ENCODE measurements around the gene GTF3C4. TPM values are rescaled to one million over a fixed set of nuclear protein-coding genes. Genes with fewer than 3 reads are reported as not detected.

Gene GTF3C4
- total RNA-seq, 1 donor from 2014 or later = 21.3 TPM

DNA sequence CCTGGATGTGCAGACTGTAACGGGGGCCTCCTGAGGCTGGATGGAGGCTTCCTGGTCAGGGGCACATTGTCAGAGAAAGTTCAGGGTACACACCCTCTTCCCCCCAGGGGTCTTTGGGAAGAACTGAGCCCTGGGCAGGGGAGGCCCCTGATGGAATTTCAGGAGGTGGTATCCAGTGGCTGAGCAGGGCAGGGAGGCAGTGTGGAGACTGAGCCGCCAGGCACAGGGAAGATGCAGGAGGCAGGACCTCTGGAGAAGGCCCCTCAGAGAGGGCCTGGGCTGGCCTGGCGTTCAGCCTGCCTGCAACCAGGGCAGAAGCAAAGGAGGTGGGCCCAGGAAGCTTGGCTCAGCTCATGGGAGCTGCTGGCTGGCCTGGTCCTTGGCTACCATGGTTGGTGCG, 53.5 kb downstream of the GTF3C4 start:
- Histone ChIP-seq H3K4me3 (ENCODE audit: low read depth, low read length) (no peak overlapping the region), H3K27me3 (ENCODE audit: control insufficient read depth, insufficient read depth, low read length) (no peaks in the 10 kb centered on the region), H3K36me3 (ENCODE audit: control insufficient read depth, insufficient read depth, low read length) (no peaks in the 10 kb centered on the region)
- DNase-seq (ENCODE audit: low read depth) = no peak
- TF ChIP-seq, protein P1, sequence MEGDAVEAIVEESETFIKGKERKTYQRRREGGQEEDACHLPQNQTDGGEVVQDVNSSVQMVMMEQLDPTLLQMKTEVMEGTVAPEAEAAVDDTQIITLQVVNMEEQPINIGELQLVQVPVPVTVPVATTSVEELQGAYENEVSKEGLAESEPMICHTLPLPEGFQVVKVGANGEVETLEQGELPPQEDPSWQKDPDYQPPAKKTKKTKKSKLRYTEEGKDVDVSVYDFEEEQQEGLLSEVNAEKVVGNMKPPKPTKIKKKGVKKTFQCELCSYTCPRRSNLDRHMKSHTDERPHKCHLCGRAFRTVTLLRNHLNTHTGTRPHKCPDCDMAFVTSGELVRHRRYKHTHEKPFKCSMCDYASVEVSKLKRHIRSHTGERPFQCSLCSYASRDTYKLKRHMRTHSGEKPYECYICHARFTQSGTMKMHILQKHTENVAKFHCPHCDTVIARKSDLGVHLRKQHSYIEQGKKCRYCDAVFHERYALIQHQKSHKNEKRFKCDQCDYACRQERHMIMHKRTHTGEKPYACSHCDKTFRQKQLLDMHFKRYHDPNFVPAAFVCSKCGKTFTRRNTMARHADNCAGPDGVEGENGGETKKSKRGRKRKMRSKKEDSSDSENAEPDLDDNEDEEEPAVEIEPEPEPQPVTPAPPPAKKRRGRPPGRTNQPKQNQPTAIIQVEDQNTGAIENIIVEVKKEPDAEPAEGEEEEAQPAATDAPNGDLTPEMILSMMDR (IDR thresholded peaks at IDR 0.05; ENCODE audit: insufficient read depth, low read length, poor library complexity, severe bottlenecking) = no peak

DNA sequence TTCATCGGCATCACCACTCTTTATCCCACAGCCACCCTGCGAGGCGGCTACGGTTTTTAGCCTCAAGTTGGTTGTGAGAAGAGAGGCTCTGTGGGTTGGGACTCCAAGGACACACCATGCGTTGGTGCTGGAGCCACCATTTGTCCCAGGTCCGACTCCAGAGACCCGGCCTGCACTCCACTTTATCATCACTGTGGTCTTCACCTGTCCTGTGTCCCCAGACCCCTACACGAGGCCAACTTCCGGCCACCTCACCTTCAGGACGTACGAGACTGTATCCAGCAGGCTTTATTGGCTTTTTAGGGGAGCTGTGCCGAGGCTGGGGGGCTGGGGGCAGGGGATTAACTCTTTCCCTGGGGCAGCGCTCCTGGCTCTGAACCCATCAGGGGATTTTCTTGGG, 55.0 kb downstream of the GTF3C4 start:
- Histone ChIP-seq H3K36me3 (ENCODE audit: control insufficient read depth, insufficient read depth, low read length) (no peaks in the 10 kb centered on the region), H3K27me3 (ENCODE audit: control insufficient read depth, insufficient read depth, low read length) (no peaks in the 10 kb centered on the region)
- no peak for DNase-seq (ENCODE audit: low read depth)

DNA sequence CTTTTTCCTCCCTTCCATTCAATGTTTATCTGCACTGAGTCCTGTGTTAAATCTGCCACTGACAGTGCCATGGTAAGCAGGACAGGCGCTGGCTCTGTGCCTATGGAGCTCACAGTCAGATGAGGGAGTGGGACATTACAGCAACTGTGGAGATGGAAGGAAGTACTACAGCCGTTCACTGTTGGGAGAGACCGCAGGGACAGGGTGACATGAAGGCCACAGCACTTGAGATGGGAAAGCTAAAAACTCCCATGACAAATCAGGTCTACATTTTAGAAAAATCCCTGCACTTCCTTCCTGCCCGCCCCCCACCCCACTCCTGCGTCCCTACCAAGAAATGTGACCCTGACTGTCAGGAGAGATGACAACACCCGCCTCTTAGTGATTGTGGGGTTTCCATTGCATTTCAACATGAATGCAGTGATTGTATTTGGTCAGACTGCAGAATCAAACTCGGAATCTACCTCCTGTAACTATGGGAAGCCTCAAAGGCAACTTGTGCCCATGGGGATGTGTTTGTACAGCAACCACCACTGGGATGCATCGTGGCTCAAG, 56.4 kb downstream of the GTF3C4 start:
- no peak for DNase-seq (ENCODE audit: low read depth)
- no peaks in the 10 kb centered on the region for H3K27me3 ChIP-seq (ENCODE audit: control insufficient read depth, insufficient read depth, low read length)
- TF ChIP-seq, protein P1 (IDR thresholded peaks at IDR 0.05; ENCODE audit: insufficient read depth, low read length, poor library complexity, severe bottlenecking) = no peak
- no peak overlapping the region for H3K4me3 ChIP-seq (ENCODE audit: low read depth, low read length)
- no peaks in the 10 kb centered on the region for H3K36me3 ChIP-seq (ENCODE audit: control insufficient read depth, insufficient read depth, low read length)

More for the DNA sequence above, 55.0 kb downstream of the GTF3C4 start:
- no peak overlapping the region for H3K4me3 ChIP-seq (ENCODE audit: low read depth, low read length)
- TF ChIP-seq, protein P1 (IDR thresholded peaks at IDR 0.05; ENCODE audit: insufficient read depth, low read length, poor library complexity, severe bottlenecking) = no peak

DNA sequence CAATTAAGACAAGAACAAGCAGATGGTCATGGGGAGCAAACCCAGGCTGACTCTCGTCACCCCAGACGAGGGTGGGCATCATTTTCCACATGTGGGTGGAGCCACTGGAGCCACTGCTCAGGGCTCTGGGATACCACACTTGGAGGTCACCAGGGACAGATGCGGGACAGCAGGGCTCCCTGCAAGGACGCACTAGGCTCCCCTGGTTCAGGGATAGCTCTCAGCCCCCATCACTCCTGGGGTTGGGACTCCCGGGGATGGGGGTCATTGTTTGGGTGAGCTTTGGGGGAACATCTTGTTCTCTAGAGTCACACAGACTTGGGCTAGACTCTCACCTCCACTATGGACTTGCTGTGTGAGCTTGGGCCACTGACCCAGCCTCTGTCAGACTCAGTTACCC, 57.8 kb downstream of the GTF3C4 start:
- TF ChIP-seq, protein P1 (IDR thresholded peaks at IDR 0.05; ENCODE audit: insufficient read depth, low read length, poor library complexity, severe bottlenecking) = no peak
- H3K4me3 ChIP-seq (ENCODE audit: low read depth, low read length) = no peak overlapping the region
- no peak for DNase-seq (ENCODE audit: low read depth)
- no peaks in the 10 kb centered on the region for H3K36me3 ChIP-seq (ENCODE audit: control insufficient read depth, insufficient read depth, low read length)
- H3K27me3 ChIP-seq (ENCODE audit: control insufficient read depth, insufficient read depth, low read length) = no peaks in the 10 kb centered on the region

DNA sequence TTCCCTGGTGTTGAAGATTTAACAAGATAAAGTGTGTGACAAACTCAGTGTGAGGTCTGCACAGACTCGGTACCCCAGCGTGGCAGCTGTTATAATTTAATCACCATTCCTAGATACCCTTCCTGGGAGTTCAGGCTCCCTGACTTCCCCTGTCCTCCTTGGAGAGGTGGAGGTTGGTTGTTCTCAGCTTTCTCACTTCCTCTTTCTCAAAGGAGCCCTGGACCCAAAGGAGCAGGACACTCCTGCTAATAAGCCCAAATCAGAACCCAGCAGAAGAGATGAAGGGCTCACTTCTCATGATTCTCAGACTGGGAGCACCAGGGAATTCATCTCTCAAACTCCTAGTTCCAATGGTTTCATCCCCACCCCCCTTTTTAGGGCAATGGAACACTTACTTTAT, 58.2 kb downstream of the GTF3C4 start:
- no peak for DNase-seq (ENCODE audit: low read depth)
- no peaks in the 10 kb centered on the region for H3K27me3 ChIP-seq (ENCODE audit: control insufficient read depth, insufficient read depth, low read length)
- TF ChIP-seq, protein P1 (IDR thresholded peaks at IDR 0.05; ENCODE audit: insufficient read depth, low read length, poor library complexity, severe bottlenecking) = no peak

DNA sequence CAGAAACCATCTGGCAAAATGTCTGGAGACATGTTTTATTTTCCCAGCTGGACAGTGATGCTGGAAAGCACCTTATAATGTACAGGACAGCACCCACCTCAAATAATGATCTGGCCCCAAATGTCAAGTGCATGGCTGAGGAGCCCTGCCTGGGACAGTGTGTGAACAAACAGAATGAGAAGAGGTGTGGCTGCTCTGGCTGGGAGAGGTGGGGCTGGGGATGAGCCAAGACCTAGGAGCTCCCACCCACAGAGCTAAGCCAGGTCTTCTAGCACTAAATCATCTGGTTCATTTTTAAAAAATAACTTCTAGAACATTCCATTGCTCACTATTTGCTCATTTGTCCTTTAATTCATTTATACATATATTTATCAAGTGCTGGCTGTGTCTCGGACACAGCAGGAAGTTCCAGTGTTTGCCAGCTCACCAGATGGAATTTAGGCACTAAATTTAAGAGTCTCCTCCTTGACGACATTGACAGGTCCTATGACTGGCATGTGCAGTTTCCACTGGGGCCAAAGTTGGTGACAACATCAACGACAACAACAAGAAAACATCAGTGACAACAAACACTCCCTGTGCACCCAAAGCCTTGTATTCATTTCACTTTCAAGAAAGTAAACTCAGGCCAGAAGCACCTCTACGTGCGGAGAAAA, 59.1 kb downstream of the GTF3C4 start:
- no peak overlapping the region for H3K4me3 ChIP-seq (ENCODE audit: low read depth, low read length)
- H3K36me3 ChIP-seq (ENCODE audit: control insufficient read depth, insufficient read depth, low read length) = no peaks in the 10 kb centered on the region
- TF ChIP-seq, protein P1 (IDR thresholded peaks at IDR 0.05; ENCODE audit: insufficient read depth, low read length, poor library complexity, severe bottlenecking) = no peak
- DNase-seq (ENCODE audit: low read depth) = no peak
- H3K27me3 ChIP-seq (ENCODE audit: control insufficient read depth, insufficient read depth, low read length) = peaks cover 2% of the 10 kb centered on the region

More for the DNA sequence above, 58.2 kb downstream of the GTF3C4 start:
- Histone ChIP-seq H3K4me3 (ENCODE audit: low read depth, low read length) (no peak overlapping the region), H3K36me3 (ENCODE audit: control insufficient read depth, insufficient read depth, low read length) (no peaks in the 10 kb centered on the region)
